GM10266 (cell line): ENCODE data around the gene KIAA2012.
A peak's percentile ranks its signal among the peaks of the same experiment; 100 is the strongest.

Experiments
- DNase-seq: peaks from one replicate; pipeline ENCODE4 v3.0.0; 2012; ENCODE audit errors: extremely low spot score
- TF ChIP-seq, protein P1 (sequence below): IDR thresholded peaks from 2 replicates; pipeline ENCODE4 v1.5.1; 2012; ENCODE audit warnings: mild to moderate bottlenecking, low read depth; ENCODE audit not compliant: control insufficient read depth, insufficient read depth; ENCODE audit errors: missing control alignments

KIAA2012 gene

DNA sequence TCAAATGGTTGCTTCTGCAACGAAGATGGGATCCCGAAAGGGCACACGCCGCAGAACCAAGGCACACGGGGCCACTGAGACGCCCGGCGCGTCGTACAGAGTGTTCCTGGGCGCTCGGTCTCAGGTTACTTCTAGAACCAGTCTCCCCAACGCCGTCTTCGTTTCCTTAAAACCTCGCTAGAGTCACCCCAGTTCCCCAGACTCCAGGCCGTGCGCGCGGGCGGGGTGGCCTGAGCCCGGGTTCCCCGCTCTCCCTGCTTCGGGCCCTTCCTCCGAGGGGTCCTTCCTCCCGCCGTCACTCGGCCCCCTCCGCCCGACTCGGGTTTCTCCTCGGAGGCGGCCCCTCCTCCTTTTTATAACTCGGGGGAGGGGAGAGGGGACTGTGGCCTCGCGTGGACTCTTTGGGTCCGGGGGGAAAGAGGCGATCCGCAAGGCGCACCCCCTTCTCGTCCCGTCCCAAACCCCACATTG, 40.2 kb upstream of the KIAA2012 start:
- TF ChIP-seq, protein P1, sequence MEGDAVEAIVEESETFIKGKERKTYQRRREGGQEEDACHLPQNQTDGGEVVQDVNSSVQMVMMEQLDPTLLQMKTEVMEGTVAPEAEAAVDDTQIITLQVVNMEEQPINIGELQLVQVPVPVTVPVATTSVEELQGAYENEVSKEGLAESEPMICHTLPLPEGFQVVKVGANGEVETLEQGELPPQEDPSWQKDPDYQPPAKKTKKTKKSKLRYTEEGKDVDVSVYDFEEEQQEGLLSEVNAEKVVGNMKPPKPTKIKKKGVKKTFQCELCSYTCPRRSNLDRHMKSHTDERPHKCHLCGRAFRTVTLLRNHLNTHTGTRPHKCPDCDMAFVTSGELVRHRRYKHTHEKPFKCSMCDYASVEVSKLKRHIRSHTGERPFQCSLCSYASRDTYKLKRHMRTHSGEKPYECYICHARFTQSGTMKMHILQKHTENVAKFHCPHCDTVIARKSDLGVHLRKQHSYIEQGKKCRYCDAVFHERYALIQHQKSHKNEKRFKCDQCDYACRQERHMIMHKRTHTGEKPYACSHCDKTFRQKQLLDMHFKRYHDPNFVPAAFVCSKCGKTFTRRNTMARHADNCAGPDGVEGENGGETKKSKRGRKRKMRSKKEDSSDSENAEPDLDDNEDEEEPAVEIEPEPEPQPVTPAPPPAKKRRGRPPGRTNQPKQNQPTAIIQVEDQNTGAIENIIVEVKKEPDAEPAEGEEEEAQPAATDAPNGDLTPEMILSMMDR = no peak
- peak; percentile 65 for DNase-seq

GRCh38 chr2:202033317-202034248, 39.5 kb upstream of the KIAA2012 start, which contains the start of gene FZD7:
Gene FZD7 (plus strand): TSS chr2:202033855. CDS start chr2:202034648, 793 bp downstream.
- TF ChIP-seq, protein P1 = peak; percentile 28
- peak; percentile 95 for DNase-seq

GRCh38 chr2:202034249-202035088, 38.6 kb upstream of the KIAA2012 start:
- TF ChIP-seq, protein P1 = no peak
- DNase-seq = peak; percentile 41

- no peak for DNase-seq
Measured at GRCh38 chr2:202035089-202035940, 37.7 kb upstream of the KIAA2012 start.

DNA sequence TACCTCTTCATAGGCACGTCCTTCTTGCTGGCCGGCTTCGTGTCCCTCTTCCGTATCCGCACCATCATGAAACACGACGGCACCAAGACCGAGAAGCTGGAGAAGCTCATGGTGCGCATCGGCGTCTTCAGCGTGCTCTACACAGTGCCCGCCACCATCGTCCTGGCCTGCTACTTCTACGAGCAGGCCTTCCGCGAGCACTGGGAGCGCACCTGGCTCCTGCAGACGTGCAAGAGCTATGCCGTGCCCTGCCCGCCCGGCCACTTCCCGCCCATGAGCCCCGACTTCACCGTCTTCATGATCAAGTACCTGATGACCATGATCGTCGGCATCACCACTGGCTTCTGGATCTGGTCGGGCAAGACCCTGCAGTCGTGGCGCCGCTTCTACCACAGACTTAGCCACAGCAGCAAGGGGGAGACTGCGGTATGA, 37.1 kb upstream of the KIAA2012 start:
- no peak for DNase-seq
- TF ChIP-seq, protein P1 = no peak

More at GRCh38 chr2:202035089-202035940, 37.7 kb upstream of the KIAA2012 start:
- TF ChIP-seq, protein P1 = peak; percentile 43

DNA sequence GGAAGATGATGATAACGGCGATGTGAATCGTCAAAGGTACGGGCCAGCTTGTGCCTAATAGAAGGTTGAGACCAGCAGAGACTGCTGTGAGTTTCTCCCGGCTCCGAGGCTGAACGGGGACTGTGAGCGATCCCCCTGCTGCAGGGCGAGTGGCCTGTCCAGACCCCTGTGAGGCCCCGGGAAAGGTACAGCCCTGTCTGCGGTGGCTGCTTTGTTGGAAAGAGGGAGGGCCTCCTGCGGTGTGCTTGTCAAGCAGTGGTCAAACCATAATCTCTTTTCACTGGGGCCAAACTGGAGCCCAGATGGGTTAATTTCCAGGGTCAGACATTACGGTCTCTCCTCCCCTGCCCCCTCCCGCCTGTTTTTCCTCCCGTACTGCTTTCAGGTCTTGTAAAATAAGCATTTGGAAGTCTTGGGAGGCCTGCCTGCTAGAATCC, 36.4 kb upstream of the KIAA2012 start:
- DNase-seq = no peak
- TF ChIP-seq, protein P1 = no peak
